PC-9 (cell line): Measurements from ENCODE around the gene GPR141.

Source experiments
- CTCF ChIP-seq: fragments of 200-600 bp; sonication (generic); conservative IDR thresholded peaks from 2 replicates; pipeline ENCODE4 v1.6.1; 2017; ENCODE audit warnings: mixed run types, antibody characterized with exemption, mild to moderate bottlenecking, moderate library complexity
- EZH2 ChIP-seq: fragments of 200-600 bp; sonication (generic); IDR thresholded peaks from 2 replicates; pipeline ENCODE4 v1.8.0; 2017; ENCODE audit warnings: antibody characterized with exemption, low read depth

GRCh38 chr7:37735196-37735595 is 51.6 kb downstream of the GPR141 start:
- no peak for TF ChIP-seq CTCF
- no peak for TF ChIP-seq EZH2
